EL (cell line): Measurements from ENCODE around the gene GRM5.
"Not testable (repeated sequence)": the region's sequence is repeated elsewhere in the genome, so short reads cannot be mapped to it uniquely, and the experiment has no call there.

Source experiments
- DNase-seq: peaks from one replicate; pipeline ENCODE4 v3.0.0-alpha.2; 2016

The GRM5 gene

GRCh38 chr11:88961621-88962020 lies 104.2 kb downstream of the GRM5 start:
- DNase-seq: not testable (repeated sequence)

- DNase-seq: not testable (repeated sequence)
These were observed 105.9 kb downstream of the GRM5 start for GRCh38 chr11:88959857-88960256.

GRCh38 chr11:88950975-88951374 lies 114.8 kb downstream of the GRM5 start:
- DNase-seq: no peak

GRCh38 chr11:88948908-88949307 lies 116.9 kb downstream of the GRM5 start:
- DNase-seq: not testable (repeated sequence)

- DNase-seq: not testable (repeated sequence)
These were observed 117.8 kb downstream of the GRM5 start for GRCh38 chr11:88947843-88948572.

GRCh38 chr11:88929665-88930064 lies 136.1 kb downstream of the GRM5 start:
- DNase-seq: not testable (repeated sequence)

GRCh38 chr11:88917065-88917464 lies 148.7 kb downstream of the GRM5 start:
- not testable (repeated sequence) for DNase-seq

- DNase-seq: no peak
These were observed 156.3 kb downstream of the GRM5 start for GRCh38 chr11:88909500-88909899.

GRCh38 chr11:88901436-88901835 lies 164.3 kb downstream of the GRM5 start:
- not testable (repeated sequence) for DNase-seq

GRCh38 chr11:88888855-88889254 lies 176.9 kb downstream of the GRM5 start:
- not testable (repeated sequence) for DNase-seq

- peak; percentile 63 for DNase-seq
These were observed 179.0 kb downstream of the GRM5 start for GRCh38 chr11:88886796-88887195.

GRCh38 chr11:88882800-88883199 lies 183.0 kb downstream of the GRM5 start:
- not testable (repeated sequence) for DNase-seq

- no peak for DNase-seq
These were observed 204.2 kb downstream of the GRM5 start for GRCh38 chr11:88861618-88862017.

GRCh38 chr11:88860431-88860830 lies 205.4 kb downstream of the GRM5 start:
- DNase-seq: not testable (repeated sequence)

GRCh38 chr11:88853963-88854362 lies 211.8 kb downstream of the GRM5 start:
- DNase-seq: not testable (repeated sequence)

GRCh38 chr11:88851547-88851946 lies 214.2 kb downstream of the GRM5 start:
- not testable (repeated sequence) for DNase-seq

- not testable (repeated sequence) for DNase-seq
These were observed 216.0 kb downstream of the GRM5 start for GRCh38 chr11:88849773-88850172.

GRCh38 chr11:88849368-88849767 lies 216.4 kb downstream of the GRM5 start:
- peak; percentile 52 for DNase-seq

GRCh38 chr11:88846266-88846665 lies 219.5 kb downstream of the GRM5 start:
- not testable (repeated sequence) for DNase-seq

GRCh38 chr11:88844941-88845340 lies 220.8 kb downstream of the GRM5 start:
- not testable (repeated sequence) for DNase-seq

GRCh38 chr11:88843766-88844426 lies 221.9 kb downstream of the GRM5 start:
- DNase-seq: not testable (repeated sequence)

- not testable (repeated sequence) for DNase-seq
These were observed 227.6 kb downstream of the GRM5 start for GRCh38 chr11:88838139-88838538.

GRCh38 chr11:88835709-88836108 lies 230.1 kb downstream of the GRM5 start:
- DNase-seq: not testable (repeated sequence)

GRCh38 chr11:88831303-88831890 lies 234.4 kb downstream of the GRM5 start:
- no peak for DNase-seq
